B cell (primary cell): ENCODE measurements around the gene NET1. TPM values are rescaled to one million over a fixed set of nuclear protein-coding genes. Genes with fewer than 3 reads are reported as not detected.

Experiments used
- ATAC-seq: fragments of 200-7000 bp; cut with Tn5 transposase; one replicate; pipeline ENCODE4 v1.10.0; 2021; ENCODE audit warnings: low read depth, mild to moderate bottlenecking, moderate number of reproducible peaks, moderate library complexity
- CTCF ChIA-PET: fragments of 350-600 bp; sonication (Branson Sonifier 250); formaldehyde crosslinking; loops from one replicate; lab custom pipeline; 2021; ENCODE audit warnings: antibody characterized with exemption, inconsistent platforms; lab: Charles Lee
- POLR2A ChIA-PET: fragments of 350-600 bp; sonication (Branson Sonifier 250); formaldehyde crosslinking; loops from one replicate; lab custom pipeline; 2021; ENCODE audit warnings: antibody characterized with exemption; lab: Charles Lee
- DNase-seq: peaks from one replicate; pipeline ENCODE4 v3.0.0; 2013
- H2AFZ ChIP-seq: 2 replicates; pipeline ENCODE4 v1.6.1; 2012; ENCODE audit warnings: mild to moderate bottlenecking, low read depth, low read length; ENCODE audit not compliant: insufficient read depth, poor library complexity, severe bottlenecking
- H3K27ac ChIP-seq, 2 donors: 1 replicate in 1 of 2; 2 replicates in 1 of 2; pipeline ENCODE4 v1.5.1; 2012 to 2013; ENCODE audit warnings: low read length in 2 of 2, mild to moderate bottlenecking in 2 of 2, moderate library complexity in 1 of 2
- H3K27me3 ChIP-seq, 4 experiments: fragments of 200-600 bp in 1 of 4; sonication (generic) in 1 of 4; replicated peaks in 1 of 4; 1 replicate in 2 of 4; 2 replicates in 2 of 4; pipeline versions ENCODE4 v1.6.1 to v1.7.0; 2013 to 2016; ENCODE audit warnings: low read length in 3 of 4, mild to moderate bottlenecking in 2 of 4, mixed read lengths in 1 of 4, moderate library complexity in 1 of 4; ENCODE audit not compliant: insufficient read depth in 4 of 4, control insufficient read depth in 3 of 4; ENCODE audit errors: control extremely low read depth in 1 of 4
- H3K36me3 ChIP-seq, 2 experiments: replicated peaks in 1 of 2; 1 replicate in 1 of 2; 2 replicates in 1 of 2; pipeline versions ENCODE4 v1.6.1 to v1.7.1; 2013; ENCODE audit warnings: low read length in 1 of 2; ENCODE audit not compliant: insufficient read depth in 2 of 2, control insufficient read depth in 1 of 2; ENCODE audit errors: control extremely low read depth in 1 of 2, extremely low read depth in 1 of 2
- H3K4me1 ChIP-seq, 2 donors: fragments of 200-600 bp in 1 of 2; sonication (generic) in 1 of 2; 1 replicate in 1 of 2; 2 replicates in 1 of 2; pipeline versions ENCODE4 v1.5.1 to v1.6.1; 2013 to 2017; ENCODE audit warnings: low read length in 2 of 2; ENCODE audit not compliant: control insufficient read depth in 2 of 2, insufficient read depth in 2 of 2
- H3K4me2 ChIP-seq: replicated peaks from 2 replicates; pipeline ENCODE3; 2012; ENCODE audit warnings: mild to moderate bottlenecking, low read depth, low read length; ENCODE audit not compliant: poor library complexity, severe bottlenecking
- H3K4me3 ChIP-seq, 5 experiments: fragments of 200-600 bp in 1 of 5; sonication (generic) in 1 of 5; 1 replicate in 3 of 5; 2 replicates in 2 of 5; pipeline versions ENCODE4 v1.5.1 to v1.7.0; 2011 to 2016; ENCODE audit warnings: low read length in 4 of 5, mild to moderate bottlenecking in 4 of 5, low read depth in 2 of 5, control low read depth in 1 of 5, moderate library complexity in 1 of 5; ENCODE audit not compliant: insufficient read depth in 1 of 5; ENCODE audit errors: control extremely low read depth in 1 of 5, extremely low read depth in 1 of 5
- H3K79me2 ChIP-seq: fragments of 200-600 bp; sonication (generic); one replicate; pipeline ENCODE4 v1.6.0; 2016; ENCODE audit warnings: low read length; ENCODE audit not compliant: control insufficient read depth, insufficient read depth
- H3K9ac ChIP-seq: fragments of 200-600 bp; sonication (generic); 2 replicates; pipeline ENCODE4 v1.6.1; 2017; ENCODE audit warnings: mild to moderate bottlenecking, low read length, moderate library complexity
- H3K9me3 ChIP-seq, 3 donors: one replicate each; pipeline versions ENCODE4 v1.6.1 to v1.7.1; 2013; ENCODE audit warnings: low read length in 2 of 3; ENCODE audit not compliant: control insufficient read depth in 2 of 3, insufficient read depth in 1 of 3; ENCODE audit errors: control extremely low read depth in 1 of 3
- H4K20me1 ChIP-seq: 2 replicates; pipeline ENCODE4 v1.6.0; 2012; ENCODE audit warnings: mild to moderate bottlenecking, low read length; ENCODE audit not compliant: insufficient read depth, control insufficient read depth, poor library complexity, severe bottlenecking
- H3K27ac Mint-ChIP-seq: one replicate; pipeline ENCODE4 v1.8.0; 2021; ENCODE audit warnings: mixed read lengths
- H3K27me3 Mint-ChIP-seq: one replicate; pipeline ENCODE4 v1.8.0; 2021; ENCODE audit warnings: mixed read lengths
- H3K4me1 Mint-ChIP-seq: one replicate; pipeline ENCODE4 v1.8.0; 2021; ENCODE audit warnings: mixed read lengths
- H3K4me3 Mint-ChIP-seq: one replicate; pipeline ENCODE4 v1.8.0; 2021; ENCODE audit warnings: mixed read lengths
- H3K9me3 Mint-ChIP-seq: one replicate; pipeline ENCODE4 v1.8.0; 2022; ENCODE audit warnings: mixed read lengths; ENCODE audit not compliant: insufficient read depth
- EZH2 ChIP-seq: IDR thresholded peaks from 2 replicates; pipeline ENCODE4 v1.6.1; 2012; ENCODE audit warnings: borderline replicate concordance, low read depth, mild to moderate bottlenecking, moderate library complexity, low read length; ENCODE audit not compliant: insufficient read depth, poor library complexity, severe bottlenecking
- WGBS: methylation state at CpG from one replicate; pipeline ENCODE4 v1.1.5; 2013; ENCODE audit warnings: missing lambda C conversion rate; ENCODE audit not compliant: insufficient coverage; 5-methylcytosine and 5-hydroxymethylcytosine counted together
- intact Hi-C: fragments of 100-400 bp; cut with micrococcal nuclease; formaldehyde crosslinking; loops from one replicate; pipeline ENCODE4 v1.10.0; 2022
- polyA plus RNA-seq: library from polyadenylated mRNA; depleted of rRNA; stranded (reverse); fragments of >200 nt; gene quantifications from 2 replicates; pipeline ENCODE4 v1.2.3, GENCODE V29; 2012
- total RNA-seq, 2 donors: library from RNA; stranded (reverse); fragments of 120-200 nt in 1 of 2; gene quantifications; 1 replicate in 1 of 2; 2 replicates in 1 of 2; pipeline versions ENCODE4 v1.2.3 to v1.2.4, GENCODE V29; 2013 to 2022
- TF ChIP-seq, protein P1 (sequence below): fragments of 200-600 bp; IDR thresholded peaks from one replicate; pipeline ENCODE4 v1.8.0; 2022; ENCODE audit warnings: antibody characterized with exemption, mild to moderate bottlenecking

NET1 gene
- total and polyA plus RNA-seq, 2 donors (not counting 1 experiment from before 2014, with no cell fraction given), result 3.5 to 6.4 TPM

DNA sequence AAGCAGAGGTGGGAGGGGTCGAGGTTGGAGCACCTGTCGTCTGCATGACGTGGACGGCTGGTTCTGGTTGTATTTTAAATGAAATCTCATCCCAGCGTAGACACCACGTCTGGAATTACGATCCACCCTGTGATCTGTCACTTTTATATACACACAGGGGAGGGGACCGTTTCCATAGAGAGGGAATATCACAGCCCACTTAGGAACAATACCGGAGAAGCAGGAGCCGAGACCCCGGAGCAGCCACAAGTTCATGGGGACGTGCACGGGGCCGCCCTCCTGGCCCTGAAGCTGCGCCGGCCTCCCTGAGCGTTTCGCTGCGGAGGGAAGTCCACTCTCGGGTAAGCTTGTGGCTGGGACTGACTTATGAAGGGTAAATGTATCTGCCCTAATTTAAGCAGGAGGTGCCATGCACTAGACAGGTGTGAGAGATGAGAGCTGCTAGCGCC, 47.4 kb upstream of the NET1 start, which contains the start of gene UCN3:
UCN3 (plus strand) TSS at position 77 of the 449 bp plus-strand sequence. CDS start 8,755 bp downstream, outside the sequence.
- POLR2A ChIA-PET, result no interaction called here
- Histone ChIP-seq H3K9ac (no peak within 1 kb of the TSS), H3K4me2 (no peak within 1 kb of the TSS), H4K20me1 (no peaks in the 10 kb centered on the region), H3K27ac (no peak within 1 kb of the TSS), H3K27me3 (peaks cover 0 to 3% (median 1%) of the 10 kb centered on the region in 4 experiments), H3K4me1 (no peaks in the 10 kb centered on the region), H2AFZ (no peak within 1 kb of the TSS), H3K4me3 (no peak within 1 kb of the TSS), H3K79me2 (no peaks in the 10 kb centered on the region), H3K9me3 (no peaks in the 10 kb centered on the region), H3K36me3 (no peaks in the 10 kb centered on the region)
- ATAC-seq (no peak), DNase-seq (no peak)
- 96% methylated on average over 12 of the region's 21 CpGs for WGBS
- no peak within 1 kb of the TSS for H3K4me3 Mint-ChIP-seq
- intact Hi-C loops, result no loop called here
- peaks cover 35% of the 10 kb centered on the region for H3K27me3 Mint-ChIP-seq
- no peak within 1 kb of the TSS for H3K27ac Mint-ChIP-seq
- CTCF ChIA-PET, result no interaction called here
- no peaks in the 10 kb centered on the region for H3K9me3 Mint-ChIP-seq
- H3K4me1 Mint-ChIP-seq, result no peaks in the 10 kb centered on the region
- TF ChIP-seq, protein P1, sequence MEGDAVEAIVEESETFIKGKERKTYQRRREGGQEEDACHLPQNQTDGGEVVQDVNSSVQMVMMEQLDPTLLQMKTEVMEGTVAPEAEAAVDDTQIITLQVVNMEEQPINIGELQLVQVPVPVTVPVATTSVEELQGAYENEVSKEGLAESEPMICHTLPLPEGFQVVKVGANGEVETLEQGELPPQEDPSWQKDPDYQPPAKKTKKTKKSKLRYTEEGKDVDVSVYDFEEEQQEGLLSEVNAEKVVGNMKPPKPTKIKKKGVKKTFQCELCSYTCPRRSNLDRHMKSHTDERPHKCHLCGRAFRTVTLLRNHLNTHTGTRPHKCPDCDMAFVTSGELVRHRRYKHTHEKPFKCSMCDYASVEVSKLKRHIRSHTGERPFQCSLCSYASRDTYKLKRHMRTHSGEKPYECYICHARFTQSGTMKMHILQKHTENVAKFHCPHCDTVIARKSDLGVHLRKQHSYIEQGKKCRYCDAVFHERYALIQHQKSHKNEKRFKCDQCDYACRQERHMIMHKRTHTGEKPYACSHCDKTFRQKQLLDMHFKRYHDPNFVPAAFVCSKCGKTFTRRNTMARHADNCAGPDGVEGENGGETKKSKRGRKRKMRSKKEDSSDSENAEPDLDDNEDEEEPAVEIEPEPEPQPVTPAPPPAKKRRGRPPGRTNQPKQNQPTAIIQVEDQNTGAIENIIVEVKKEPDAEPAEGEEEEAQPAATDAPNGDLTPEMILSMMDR, result no peak
- no peak for TF ChIP-seq EZH2

DNA sequence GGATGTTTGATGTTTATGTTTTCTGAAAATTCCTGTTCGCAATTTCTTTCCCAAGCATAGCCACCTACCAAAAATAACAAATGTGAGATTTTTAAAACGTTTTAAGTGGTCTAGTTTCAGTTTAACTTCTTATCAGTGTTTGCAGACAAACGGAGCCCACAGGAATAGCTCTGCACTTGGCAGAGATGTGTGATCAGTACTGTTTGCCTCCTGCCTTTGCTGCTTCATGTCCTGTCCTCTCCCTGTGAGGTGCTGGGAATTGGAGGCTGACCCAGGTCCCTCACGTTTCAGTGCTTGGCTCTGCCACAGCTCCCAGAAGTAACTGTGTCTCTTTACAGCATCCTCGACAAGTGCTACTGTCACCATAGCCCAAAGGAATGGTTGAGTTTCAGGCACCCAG, 46.4 kb upstream of the NET1 start:
- Histone ChIP-seq H2AFZ (no peak overlapping the region), H3K4me1 (no peaks in the 10 kb centered on the region), H3K27ac (no peak overlapping the region), H3K27me3 (peaks cover 0 to 3% (median 1%) of the 10 kb centered on the region in 4 experiments), H3K36me3 (no peaks in the 10 kb centered on the region), H3K9ac (no peak overlapping the region), H3K4me2 (no peak overlapping the region), H3K4me3 (no peak overlapping the region), H4K20me1 (no peaks in the 10 kb centered on the region), H3K9me3 (peaks cover 0 to 7% (median 0%) of the 10 kb centered on the region in 3 donors), H3K79me2 (no peaks in the 10 kb centered on the region)
- POLR2A ChIA-PET, result no interaction called here
- 37% methylated on average over 4 of the region's 5 CpGs for WGBS
- ATAC-seq, result no peak
- peaks cover 35% of the 10 kb centered on the region for H3K27me3 Mint-ChIP-seq
- H3K4me3 Mint-ChIP-seq, result no peak overlapping the region
- H3K9me3 Mint-ChIP-seq, result peaks cover 6% of the 10 kb centered on the region
- DNase-seq, result no peak
- TF ChIP-seq EZH2, result no peak
- TF ChIP-seq, protein P1, result no peak
- intact Hi-C loops, result no loop called here
- no peak overlapping the region for H3K27ac Mint-ChIP-seq
- CTCF ChIA-PET, result no interaction called here
- H3K4me1 Mint-ChIP-seq, result no peaks in the 10 kb centered on the region
